Muscle layer of colon (tissue), 2 donors: ENCODE results near the gene CACNA1C.

Source experiments
- H3K27ac ChIP-seq: one replicate; pipeline ENCODE4 v1.7.0; 2013; ENCODE audit warnings: low read depth, mild to moderate bottlenecking, low read length, moderate library complexity
- H3K27me3 ChIP-seq, 2 donors: one replicate each; pipeline ENCODE4 v1.7.0; 2013; ENCODE audit warnings: low read length in 2 of 2, mild to moderate bottlenecking in 2 of 2; ENCODE audit not compliant: insufficient read depth in 2 of 2, control insufficient read depth in 1 of 2
- H3K36me3 ChIP-seq: one replicate; pipeline ENCODE4 v1.7.0; 2013; ENCODE audit warnings: mild to moderate bottlenecking, low read length; ENCODE audit not compliant: insufficient read depth
- H3K4me1 ChIP-seq: one replicate; pipeline ENCODE4 v1.7.0; 2013; ENCODE audit warnings: mild to moderate bottlenecking, low read length; ENCODE audit not compliant: insufficient read depth
- H3K4me3 ChIP-seq, 2 donors: one replicate each; pipeline ENCODE4 v1.7.0; 2013; ENCODE audit warnings: low read length in 2 of 2, low read depth in 1 of 2, mild to moderate bottlenecking in 1 of 2, moderate library complexity in 1 of 2
- H3K9ac ChIP-seq: one replicate; pipeline ENCODE4 v1.7.0; 2013; ENCODE audit warnings: low read length
- H3K9me3 ChIP-seq: one replicate; pipeline ENCODE4 v1.7.0; 2013; ENCODE audit warnings: mild to moderate bottlenecking, low read length
- donor health status: abdominal sarcoma.
- donor health status: Adenocarcinoma of cecum.

CACNA1C gene

GRCh38 chr12:2300168-2300567 is 247.4 kb downstream of the CACNA1C start:
- H3K9ac ChIP-seq = no peak overlapping the region
- H3K36me3 ChIP-seq = no peaks in the 10 kb centered on the region
- no peak overlapping the region for H3K4me3 ChIP-seq
- H3K27ac ChIP-seq = no peak overlapping the region
- no peaks in the 10 kb centered on the region for H3K9me3 ChIP-seq
- peaks cover 68% of the 10 kb centered on the region for H3K4me1 ChIP-seq
- H3K27me3 ChIP-seq = no peaks in the 10 kb centered on the region

DNA sequence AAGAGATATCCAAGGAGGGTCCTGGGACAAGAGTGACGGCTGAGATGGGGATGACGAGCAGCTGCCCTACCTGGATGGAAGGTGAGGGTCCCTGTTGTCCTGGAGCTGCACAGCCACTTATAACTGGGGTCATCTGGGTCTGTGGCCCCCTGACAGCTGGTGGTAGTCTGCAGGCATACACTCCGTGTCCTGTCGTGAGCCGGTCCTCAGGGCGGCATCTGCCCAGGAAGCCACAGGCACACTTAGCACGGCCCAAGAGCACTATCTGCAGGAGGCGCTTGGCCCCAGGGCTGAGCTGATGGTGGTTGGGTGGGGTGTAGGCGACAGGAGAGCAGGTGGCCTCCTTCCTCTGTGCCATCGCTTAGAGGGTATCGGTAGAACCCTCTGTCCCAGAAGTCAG is 248.1 kb downstream of the CACNA1C start:
- Histone ChIP-seq H3K27ac (no peak overlapping the region), H3K27me3 (no peaks in the 10 kb centered on the region), H3K9ac (no peak overlapping the region), H3K36me3 (no peaks in the 10 kb centered on the region), H3K4me3 (no peak overlapping the region), H3K9me3 (no peaks in the 10 kb centered on the region), H3K4me1 (peaks cover 67% of the 10 kb centered on the region)

GRCh38 chr12:2301531-2302461 is 249.0 kb downstream of the CACNA1C start:
- peaks cover 67% of the 10 kb centered on the region for H3K4me1 ChIP-seq
- no peaks in the 10 kb centered on the region for H3K9me3 ChIP-seq
- no peaks in the 10 kb centered on the region for H3K36me3 ChIP-seq
- peak overlapping the region in 1 of 2 donors; percentile 8 for H3K4me3 ChIP-seq
- H3K27ac ChIP-seq = peak overlapping the region; percentile 57
- H3K9ac ChIP-seq = peak overlapping the region; percentile 27
- no peaks in the 10 kb centered on the region for H3K27me3 ChIP-seq

DNA sequence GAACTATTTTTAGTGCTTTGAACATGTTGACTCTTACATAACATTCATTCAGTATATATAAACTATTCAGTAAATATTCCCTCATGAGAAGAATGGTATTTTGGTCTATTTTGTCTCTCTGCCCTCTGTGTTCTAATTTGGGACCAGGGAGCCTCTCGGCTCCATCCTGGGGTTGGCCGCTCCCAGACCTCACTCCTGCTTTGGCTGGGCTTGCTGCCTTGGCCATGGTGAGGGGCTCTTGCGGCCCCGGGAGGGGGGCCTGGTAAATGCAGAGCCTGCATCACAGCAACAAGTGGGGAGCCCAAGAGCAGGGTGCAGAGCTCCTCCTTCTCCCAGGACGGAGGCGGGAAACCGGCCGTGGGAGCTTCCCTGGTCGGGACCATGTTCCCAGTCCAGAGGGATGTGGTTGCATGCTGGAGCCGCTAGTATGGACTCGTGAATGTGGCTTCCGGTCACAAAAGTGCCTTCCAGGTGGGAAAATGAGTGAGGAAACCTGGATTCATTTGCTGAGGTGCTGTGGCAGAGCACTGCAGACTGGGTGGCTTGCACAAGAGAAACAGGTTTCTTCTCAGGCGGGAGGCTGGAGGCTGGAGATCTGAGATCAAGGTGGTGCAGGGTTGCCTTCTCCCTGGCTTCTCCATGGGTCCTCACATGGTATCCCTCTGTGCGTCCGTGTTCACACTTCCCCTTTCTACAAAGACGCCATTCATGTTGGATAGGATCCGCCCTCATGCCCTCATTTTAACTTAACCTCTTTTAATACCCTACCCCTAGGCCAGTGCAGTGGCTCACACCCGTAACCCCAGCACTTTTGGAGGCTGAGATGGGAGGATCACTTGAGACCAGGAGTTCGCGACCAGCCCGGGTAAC is 250.2 kb downstream of the CACNA1C start:
- H3K4me1 ChIP-seq = peaks cover 70% of the 10 kb centered on the region
- no peaks in the 10 kb centered on the region for H3K36me3 ChIP-seq
- no peaks in the 10 kb centered on the region for H3K27me3 ChIP-seq
- H3K9ac ChIP-seq = no peak overlapping the region
- no peak overlapping the region for H3K4me3 ChIP-seq
- H3K9me3 ChIP-seq = no peaks in the 10 kb centered on the region
- no peak overlapping the region for H3K27ac ChIP-seq

DNA sequence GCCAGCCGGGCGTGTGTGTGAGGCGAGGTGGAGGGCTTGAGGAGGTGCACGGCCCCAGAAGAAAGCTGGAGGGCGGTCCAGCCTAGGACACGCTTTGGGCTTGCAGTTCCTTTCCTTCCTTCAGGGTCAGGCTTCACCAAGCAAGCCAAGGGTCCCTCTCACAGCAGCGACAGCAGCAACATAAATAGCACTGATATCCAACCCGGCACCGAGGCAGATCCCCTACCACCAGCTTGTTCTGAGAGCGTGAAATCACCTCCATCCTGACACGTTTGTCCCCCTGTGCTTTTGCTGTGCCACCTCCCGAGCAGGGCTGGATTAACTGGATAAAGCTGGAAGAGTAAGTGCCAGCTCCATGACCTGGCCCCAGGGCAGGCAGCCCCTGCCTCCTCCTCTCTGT is 251.4 kb downstream of the CACNA1C start:
- H3K4me1 ChIP-seq = peaks cover 64% of the 10 kb centered on the region
- H3K9ac ChIP-seq = no peak overlapping the region
- no peak overlapping the region for H3K4me3 ChIP-seq
- no peaks in the 10 kb centered on the region for H3K9me3 ChIP-seq
- no peaks in the 10 kb centered on the region for H3K36me3 ChIP-seq
- H3K27me3 ChIP-seq = no peaks in the 10 kb centered on the region
- H3K27ac ChIP-seq = no peak overlapping the region

- Histone ChIP-seq H3K9me3 (no peaks in the 10 kb centered on the region), H3K9ac (no peak overlapping the region), H3K27ac (peak overlapping the region; percentile 22), H3K36me3 (no peaks in the 10 kb centered on the region), H3K4me3 (no peak overlapping the region), H3K27me3 (no peaks in the 10 kb centered on the region), H3K4me1 (peaks cover 62% of the 10 kb centered on the region)
These were observed 253.2 kb downstream of the CACNA1C start for GRCh38 chr12:2306012-2306411.

- H3K4me1 ChIP-seq = peaks cover 62% of the 10 kb centered on the region
- peak overlapping the region; percentile 17 for H3K27ac ChIP-seq
- H3K9ac ChIP-seq = no peak overlapping the region
- no peaks in the 10 kb centered on the region for H3K9me3 ChIP-seq
- H3K4me3 ChIP-seq = no peak overlapping the region
- no peaks in the 10 kb centered on the region for H3K36me3 ChIP-seq
- H3K27me3 ChIP-seq = no peaks in the 10 kb centered on the region
These were observed 253.9 kb downstream of the CACNA1C start for GRCh38 chr12:2306735-2307134.

DNA sequence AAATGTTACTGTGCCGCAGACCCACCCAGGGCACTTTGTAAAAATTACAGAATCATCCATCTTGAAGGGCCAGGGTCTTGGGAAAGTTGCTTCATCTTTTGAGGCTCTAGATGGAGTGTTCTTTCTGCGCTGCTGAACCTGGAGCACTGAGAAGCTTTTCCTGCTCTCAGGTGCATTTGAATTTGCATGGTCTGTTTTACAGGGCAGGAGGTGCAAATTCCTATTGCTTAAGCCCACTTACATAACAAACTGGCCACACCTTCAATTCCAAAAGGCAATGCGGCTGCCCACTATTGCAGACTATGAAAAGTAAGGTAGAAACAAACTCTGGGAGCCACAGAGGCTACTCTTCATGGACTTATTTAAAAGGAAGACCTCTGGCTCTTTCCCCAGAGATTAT is 254.8 kb downstream of the CACNA1C start:
- Histone ChIP-seq H3K4me1 (peaks cover 59% of the 10 kb centered on the region), H3K27ac (no peak overlapping the region), H3K9ac (no peak overlapping the region), H3K36me3 (no peaks in the 10 kb centered on the region), H3K4me3 (no peak overlapping the region), H3K27me3 (no peaks in the 10 kb centered on the region), H3K9me3 (no peaks in the 10 kb centered on the region)

GRCh38 chr12:2309647-2310046 is 256.9 kb downstream of the CACNA1C start:
- Histone ChIP-seq H3K4me3 (no peak overlapping the region), H3K4me1 (peaks cover 49% of the 10 kb centered on the region), H3K9me3 (no peaks in the 10 kb centered on the region), H3K36me3 (no peaks in the 10 kb centered on the region), H3K27me3 (no peaks in the 10 kb centered on the region), H3K27ac (peak overlapping the region; percentile 77), H3K9ac (no peak overlapping the region)

DNA sequence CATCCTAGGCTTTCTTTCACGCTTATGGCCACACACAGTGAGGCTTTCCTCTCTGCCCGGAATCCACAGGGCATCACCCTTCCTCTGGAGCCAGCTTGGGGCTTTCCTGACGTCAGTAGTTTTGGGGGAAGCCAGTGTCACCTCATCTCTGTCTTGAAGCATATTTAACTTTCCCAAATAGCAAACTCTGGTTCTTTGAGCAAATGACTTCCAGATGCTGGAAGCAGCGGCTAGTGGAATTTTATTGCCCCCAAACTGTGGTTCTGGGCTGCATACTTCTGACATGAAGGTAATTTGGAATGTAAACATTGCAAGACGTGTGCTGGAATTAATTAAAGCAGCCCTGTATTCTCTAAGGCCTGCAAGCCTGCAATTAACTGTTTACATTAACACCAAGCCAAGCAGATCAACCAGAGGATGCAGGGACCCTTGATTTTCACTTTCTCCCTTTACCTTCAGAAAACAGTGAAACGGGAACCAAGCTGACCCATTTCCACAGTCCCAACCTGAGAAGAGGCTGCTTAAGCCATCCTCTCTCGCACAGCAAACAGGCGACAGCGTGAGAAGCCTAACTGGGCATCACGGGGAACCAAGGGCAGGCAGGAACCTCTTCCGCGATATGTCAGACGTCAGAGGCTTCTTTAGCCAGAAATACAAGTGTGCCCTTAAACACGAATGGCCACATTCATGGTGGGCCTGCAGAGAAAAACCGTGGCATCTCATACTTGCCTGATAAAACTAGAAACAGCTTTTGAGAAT is 258.4 kb downstream of the CACNA1C start:
- no peaks in the 10 kb centered on the region for H3K27me3 ChIP-seq
- H3K36me3 ChIP-seq = no peaks in the 10 kb centered on the region
- H3K9ac ChIP-seq = no peak overlapping the region
- H3K27ac ChIP-seq = peak overlapping the region; percentile 79
- no peak overlapping the region for H3K4me3 ChIP-seq
- peaks cover 39% of the 10 kb centered on the region for H3K4me1 ChIP-seq
- no peaks in the 10 kb centered on the region for H3K9me3 ChIP-seq

DNA sequence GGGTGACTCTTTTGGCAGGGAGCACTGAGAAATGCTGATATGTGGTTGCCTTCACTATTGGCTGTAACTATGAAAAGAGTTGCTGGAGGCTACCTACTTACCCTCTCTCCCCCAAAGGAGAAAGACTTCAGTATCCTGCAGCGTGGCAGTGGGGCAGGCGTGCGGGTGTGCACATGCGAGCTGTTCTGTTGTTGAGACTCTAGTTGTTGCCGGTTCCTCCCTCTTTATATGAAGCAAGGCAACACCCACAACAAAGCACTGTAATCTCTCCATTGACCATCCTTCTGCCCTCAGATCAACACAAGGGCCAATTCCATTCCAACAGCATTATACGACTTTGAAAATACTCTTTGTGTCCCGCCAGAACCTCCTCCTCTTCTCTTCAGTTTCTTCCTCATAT is 259.4 kb downstream of the CACNA1C start:
- Histone ChIP-seq H3K9ac (no peak overlapping the region), H3K27me3 (no peaks in the 10 kb centered on the region), H3K27ac (peak overlapping the region; percentile 79), H3K4me1 (peaks cover 38% of the 10 kb centered on the region), H3K36me3 (no peaks in the 10 kb centered on the region), H3K4me3 (no peak overlapping the region), H3K9me3 (no peaks in the 10 kb centered on the region)
